Kidney (tissue), 14 donors: ENCODE results near the gene NCAM2. TPM values are rescaled to one million over a fixed set of nuclear protein-coding genes. Genes with fewer than 3 reads are reported as not detected.

Experiments
- DNase-seq, 5 donors: peaks; one replicate each; pipeline ENCODE4 v3.0.0-alpha.2; 2013 to 2020
- FAIRE-seq: peaks from 2 replicates; lab custom pipeline; 2012; peaks lifted over from hg19 to GRCh38; lab: Jason Lieb, UNC
- H3K27ac ChIP-seq, 2 donors: one replicate each; pipeline ENCODE4 v1.7.0; 2013; ENCODE audit warnings: low read depth in 2 of 2, low read length in 2 of 2, inconsistent platforms in 1 of 2
- H3K27me3 ChIP-seq: one replicate; pipeline ENCODE4 v1.7.1; 2013; ENCODE audit warnings: low read length, inconsistent platforms; ENCODE audit not compliant: control insufficient read depth, insufficient read depth
- H3K36me3 ChIP-seq, 3 donors: one replicate each; pipeline versions ENCODE4 v1.7.0 to v1.7.1; 2013; ENCODE audit warnings: low read length in 3 of 3, control low read depth in 1 of 3, inconsistent platforms in 1 of 3; ENCODE audit not compliant: insufficient read depth in 3 of 3, control insufficient read depth in 2 of 3
- H3K4me1 ChIP-seq, 3 donors: one replicate each; pipeline versions ENCODE4 v1.7.0 to v1.7.1; 2013; ENCODE audit warnings: low read length in 3 of 3, inconsistent platforms in 1 of 3, low read depth in 1 of 3; ENCODE audit not compliant: control insufficient read depth in 2 of 3, insufficient read depth in 2 of 3
- H3K4me3 ChIP-seq, 3 donors: one replicate each; pipeline versions ENCODE4 v1.7.0 to v1.8.1; 2013; ENCODE audit warnings: low read length in 3 of 3, control low read depth in 1 of 3, inconsistent platforms in 1 of 3
- H3K9ac ChIP-seq, 3 donors: one replicate each; pipeline versions ENCODE4 v1.7.0 to v1.7.1; 2013; ENCODE audit warnings: low read length in 3 of 3, control low read depth in 1 of 3, inconsistent platforms in 1 of 3
- H3K9me3 ChIP-seq, 3 donors: one replicate each; pipeline versions ENCODE4 v1.7.0 to v1.7.1; 2013; ENCODE audit warnings: low read length in 3 of 3, control low read depth in 1 of 3, inconsistent platforms in 1 of 3; ENCODE audit not compliant: control insufficient read depth in 2 of 3, insufficient read depth in 1 of 3
- CTCF ChIP-seq: IDR thresholded peaks from 3 replicates; pipeline ENCODE4 v1.5.1; 2012; ENCODE audit warnings: mild to moderate bottlenecking, moderate library complexity, borderline replicate concordance; ENCODE audit not compliant: insufficient read depth; ENCODE audit errors: extremely low read depth
- intact Hi-C: fragments of 100-400 bp; cut with DNase I; formaldehyde crosslinking; loops from one replicate; pipeline ENCODE4 v1.11.1; 2022
- polyA plus RNA-seq: library from polyadenylated mRNA; stranded (reverse); fragments of 350-450 nt; fragmentation: Illumina TruSeq; extraction: RNeasy Lipid Tissue Mini Kit (QIAGEN cat#74804); gene quantifications from one replicate; pipeline ENCODE4 v1.2.3, GENCODE V29; 2014; ENCODE audit warnings: low read depth, low replicate concordance; ENCODE audit not compliant: insufficient read depth
- total RNA-seq: library from RNA; stranded (reverse); fragmentation: NEBNext Ultra II Directional; extraction: Animal tissue kit (Norgen Biotek cat#: 25700); gene quantifications from one replicate; pipeline ENCODE4 v1.2.1, GENCODE V29; 2021
- donor health status: control.
- donor health status: control.
- donor health status: control.
- donor health status: control.
- donor health status: control.
- donor health status: DM: yes; HTN: yes; CAD: no.
- donor health status: Normal renal cell carcinoma (clear cell type).

The NCAM2 gene
- total and polyA plus RNA-seq, 2 donors from 2014 or later: 0.13 to 0.82 TPM

DNA sequence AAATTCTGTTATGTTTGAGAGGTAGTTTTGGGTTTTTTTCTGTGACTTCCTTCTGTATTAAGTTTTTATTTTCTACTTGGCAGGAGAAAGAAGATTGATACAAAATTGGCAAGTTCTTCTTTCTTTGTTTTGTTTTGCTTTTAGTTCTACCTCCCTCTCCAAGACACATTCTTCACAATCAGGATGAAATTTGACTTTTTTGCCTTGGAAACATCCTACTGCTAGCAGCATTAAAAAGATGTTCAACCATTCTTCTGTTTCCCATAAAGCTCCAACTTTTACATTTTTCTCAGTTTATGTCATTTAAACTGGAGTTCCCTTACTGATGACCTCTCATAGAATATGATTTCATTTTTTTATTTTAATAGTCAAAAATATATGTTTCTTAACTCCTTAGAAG is 234.8 kb downstream of the NCAM2 start:
- no peaks in the 10 kb centered on the region for H3K36me3 ChIP-seq
- H3K27ac ChIP-seq: no peak overlapping the region
- TF ChIP-seq CTCF: no peak
- FAIRE-seq (no peak), DNase-seq (no peak)
- no peak overlapping the region for H3K4me3 ChIP-seq
- no peak overlapping the region for H3K9ac ChIP-seq
- intact Hi-C loops: no loop called here
- no peaks in the 10 kb centered on the region for H3K27me3 ChIP-seq
- no peaks in the 10 kb centered on the region for H3K4me1 ChIP-seq
- H3K9me3 ChIP-seq: no peaks in the 10 kb centered on the region

DNA sequence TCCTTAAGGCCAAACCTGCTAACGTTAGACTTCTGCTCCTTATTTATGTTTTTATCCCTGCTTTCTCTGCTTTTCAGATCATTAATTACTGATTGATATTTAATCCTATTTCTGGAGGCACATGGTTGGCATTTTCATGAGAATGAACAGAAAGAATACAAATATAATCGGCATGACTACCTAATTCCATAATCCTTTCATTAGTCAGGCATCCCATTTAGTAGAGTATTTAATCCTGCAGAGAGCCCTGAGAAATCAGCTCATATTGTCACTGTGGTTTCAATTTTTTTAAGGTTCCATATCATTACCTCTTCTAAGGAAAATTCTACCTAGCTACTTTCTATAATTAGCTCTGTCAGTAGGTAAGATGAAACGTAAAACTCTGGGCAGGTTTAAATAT is 238.8 kb downstream of the NCAM2 start:
- Histone ChIP-seq H3K4me1 (no peaks in the 10 kb centered on the region), H3K4me3 (no peak overlapping the region), H3K9me3 (no peaks in the 10 kb centered on the region), H3K27me3 (no peaks in the 10 kb centered on the region), H3K9ac (no peak overlapping the region), H3K27ac (no peak overlapping the region), H3K36me3 (no peaks in the 10 kb centered on the region)
- TF ChIP-seq CTCF: no peak
- no peak for FAIRE-seq
- DNase-seq: no peak
- intact Hi-C loops: no loop called here

GRCh38 chr21:21238629-21239400 is 240.6 kb downstream of the NCAM2 start:
- no peak overlapping the region for H3K9ac ChIP-seq
- no peak for TF ChIP-seq CTCF
- intact Hi-C loops: no loop called here
- H3K4me1 ChIP-seq: no peaks in the 10 kb centered on the region
- no peak overlapping the region for H3K27ac ChIP-seq
- no peaks in the 10 kb centered on the region for H3K27me3 ChIP-seq
- no peak overlapping the region for H3K4me3 ChIP-seq
- no peaks in the 10 kb centered on the region for H3K36me3 ChIP-seq
- no peaks in the 10 kb centered on the region for H3K9me3 ChIP-seq
- FAIRE-seq: no peak
- DNase-seq: no peak
